Measurements from ENCODE around the gene CAMTA2.

DNA sequence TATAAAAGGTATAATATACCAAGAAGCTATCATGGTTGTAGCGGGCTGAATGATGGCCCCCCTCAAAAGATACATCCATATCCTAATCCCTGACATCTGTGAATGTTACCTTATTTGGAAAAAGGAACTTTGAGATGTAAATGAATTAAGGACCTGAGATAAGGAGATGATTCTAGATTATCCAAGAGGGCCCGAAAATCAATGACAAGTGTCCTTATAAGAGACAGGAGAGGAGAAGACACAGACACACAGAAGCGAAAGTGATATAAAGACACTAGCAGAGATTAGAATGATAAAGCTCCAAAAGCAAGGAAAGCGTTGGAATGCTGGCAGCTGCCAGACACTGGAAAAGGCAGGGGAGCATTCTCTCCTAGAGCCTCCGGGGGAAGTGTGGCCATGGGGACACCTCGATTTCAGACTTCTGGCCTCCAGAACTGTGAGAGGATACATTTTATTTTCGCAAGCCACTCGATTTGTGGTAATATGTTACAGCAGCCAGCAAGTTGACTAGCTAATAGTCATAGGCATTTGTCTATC, 67.9 kb downstream of the CAMTA2 start:
- no peak for TF ChIP-seq CTCF (IDR thresholded peaks at IDR 0.05; ENCODE audit: insufficient read depth, low read length, poor library complexity, severe bottlenecking)
- TF ChIP-seq EZH2phosphoT487 (conservative IDR thresholded peaks at IDR 0.05; ENCODE audit: low read length): no peak
